H1 (cell line): ENCODE results near the gene TEX10. TPM values are rescaled to one million over a fixed set of nuclear protein-coding genes. Genes with fewer than 3 reads are reported as not detected.

Experiments
- HDAC6 ChIP-seq: IDR thresholded peaks from one replicate; pipeline ENCODE4 v1.7.1; 2012; ENCODE audit warnings: low read depth, mild to moderate bottlenecking, inconsistent platforms, low read length, moderate library complexity
- JUN ChIP-seq: IDR thresholded peaks from 2 replicates; pipeline ENCODE4 v1.6.1; 2011; ENCODE audit warnings: low read depth, mild to moderate bottlenecking, improper control_type of control experiment, low read length
- SAP30 ChIP-seq: fragments of 300-600 bp; sonication (generic); IDR thresholded peaks from 2 replicates; pipeline ENCODE4 v1.7.1; 2012; ENCODE audit warnings: low read length, moderate library complexity, mild to moderate bottlenecking, inconsistent platforms; ENCODE audit not compliant: insufficient read depth, insufficient replicate concordance
- polyA plus RNA-seq, 7 experiments: library from polyadenylated mRNA; depleted of rRNA in 3 of 7; stranded (reverse) in 5 of 7; unstranded in 2 of 7; fragments of >200 nt in 5 of 7; fragments of 200-250 nt in 2 of 7; gene quantifications; 1 replicate in 5 of 7; 2 replicates in 1 of 7; 4 replicates in 1 of 7; pipeline versions ENCODE4 v1.2.1 to v1.2.3, GENCODE V29; 2011 to 2013; ENCODE audit warnings: missing spikeins in 2 of 7, mixed read lengths in 2 of 7
- total RNA-seq: library from RNA; stranded (reverse); fragmentation: NEBNext Ultra II Directional; extraction: Animal tissue kit (Norgen Biotek cat#: 25700); gene quantifications from 2 replicates; pipeline ENCODE4 v1.2.1, GENCODE V29; 2021

Gene TEX10
- total and polyA plus RNA-seq, 2 of the 8 experiments (the other 6 are each of a cell fraction or from before 2014, with no cell fraction given), result 46.9 to 81.0 TPM

DNA sequence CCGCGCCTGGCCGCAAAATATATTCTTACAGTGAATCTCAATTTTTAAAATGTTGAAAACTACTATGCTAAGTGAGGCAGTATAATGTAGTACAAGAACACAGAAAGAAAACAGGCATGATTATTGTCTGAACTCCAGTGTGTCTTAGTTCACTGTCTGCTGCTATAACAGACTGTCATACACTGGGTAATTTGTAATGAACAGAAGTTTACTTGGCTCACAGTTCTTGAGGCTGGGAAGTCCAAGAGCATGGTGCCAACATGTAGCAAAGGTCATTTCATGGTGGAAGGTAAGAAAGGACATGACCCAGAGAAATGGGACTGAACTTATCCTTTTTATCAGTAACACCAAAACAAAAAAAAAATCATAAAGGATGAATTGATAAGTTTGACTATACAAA, 19.9 kb upstream of the TEX10 start (continued):
- TF ChIP-seq SAP30, result no peak
- TF ChIP-seq JUN, result no peak
- no peak for TF ChIP-seq HDAC6
